Measurements from ENCODE around the gene MACROH2A2. TPM values are rescaled to one million over a fixed set of nuclear protein-coding genes. Genes with fewer than 3 reads are reported as not detected.

MACROH2A2 gene
- total RNA-seq, 6 experiments from 2014 or later = 0.69 to 1.1 TPM; not detected in 4

DNA sequence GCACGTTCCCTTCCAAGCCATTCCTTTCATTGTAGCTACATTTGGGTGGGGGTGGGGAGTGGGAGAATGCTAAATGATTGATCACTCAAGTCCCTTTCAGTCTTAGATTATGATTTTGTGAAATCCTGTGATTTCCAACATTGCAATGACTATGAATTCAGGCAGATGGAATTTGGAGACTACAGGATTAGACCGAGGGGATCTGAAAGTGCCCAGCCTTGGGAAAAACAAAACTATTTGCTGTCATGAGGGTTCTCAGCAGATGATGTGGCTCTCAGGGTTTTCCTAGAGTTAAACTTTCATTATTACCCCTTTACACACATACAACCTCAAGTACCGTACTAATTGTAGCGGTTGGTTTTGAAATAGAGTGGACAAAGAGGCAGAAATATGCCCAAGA is 4.7 kb downstream of the MACROH2A2 start:
- Mint-ChIP-seq H3K27ac (no peak overlapping the region), H3K4me1 (ENCODE audit: low read depth) (peaks cover 6% of the 10 kb centered on the region), H3K27me3 (ENCODE audit: insufficient read depth) (peaks cover 28% of the 10 kb centered on the region), H3K36me3 (ENCODE audit: low read depth) (no peaks in the 10 kb centered on the region), H3K9me3 (no peaks in the 10 kb centered on the region), H3K4me3 (no peak overlapping the region)
- TF ChIP-seq, protein P1, sequence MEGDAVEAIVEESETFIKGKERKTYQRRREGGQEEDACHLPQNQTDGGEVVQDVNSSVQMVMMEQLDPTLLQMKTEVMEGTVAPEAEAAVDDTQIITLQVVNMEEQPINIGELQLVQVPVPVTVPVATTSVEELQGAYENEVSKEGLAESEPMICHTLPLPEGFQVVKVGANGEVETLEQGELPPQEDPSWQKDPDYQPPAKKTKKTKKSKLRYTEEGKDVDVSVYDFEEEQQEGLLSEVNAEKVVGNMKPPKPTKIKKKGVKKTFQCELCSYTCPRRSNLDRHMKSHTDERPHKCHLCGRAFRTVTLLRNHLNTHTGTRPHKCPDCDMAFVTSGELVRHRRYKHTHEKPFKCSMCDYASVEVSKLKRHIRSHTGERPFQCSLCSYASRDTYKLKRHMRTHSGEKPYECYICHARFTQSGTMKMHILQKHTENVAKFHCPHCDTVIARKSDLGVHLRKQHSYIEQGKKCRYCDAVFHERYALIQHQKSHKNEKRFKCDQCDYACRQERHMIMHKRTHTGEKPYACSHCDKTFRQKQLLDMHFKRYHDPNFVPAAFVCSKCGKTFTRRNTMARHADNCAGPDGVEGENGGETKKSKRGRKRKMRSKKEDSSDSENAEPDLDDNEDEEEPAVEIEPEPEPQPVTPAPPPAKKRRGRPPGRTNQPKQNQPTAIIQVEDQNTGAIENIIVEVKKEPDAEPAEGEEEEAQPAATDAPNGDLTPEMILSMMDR (IDR thresholded peaks at IDR 0.05) = no peak
- no peak for DNase-seq

DNA sequence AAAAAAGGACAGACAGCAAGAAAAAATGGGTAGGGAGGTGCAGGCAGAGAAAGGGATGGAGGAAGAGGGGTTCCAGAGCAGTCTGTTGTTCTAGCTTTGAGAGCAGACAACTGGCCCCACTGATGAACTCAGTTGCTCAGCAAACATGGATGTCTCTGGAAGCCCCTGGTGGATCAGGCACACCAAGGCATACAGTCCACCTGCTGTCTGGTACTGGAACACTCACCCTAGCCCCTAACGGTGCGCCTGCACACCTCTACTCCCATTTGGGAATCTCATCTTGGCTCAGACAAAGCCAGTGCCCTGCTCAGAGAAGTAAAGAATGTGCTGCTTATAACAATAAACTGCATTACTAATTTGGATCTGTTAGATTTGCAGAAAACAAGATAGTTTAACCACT is 7.7 kb downstream of the MACROH2A2 start:
- no peak for DNase-seq
- no peak overlapping the region for H3K27ac Mint-ChIP-seq
- H3K27me3 Mint-ChIP-seq (ENCODE audit: insufficient read depth) = peaks cover 29% of the 10 kb centered on the region
- no peak overlapping the region for H3K4me3 Mint-ChIP-seq
- H3K4me1 Mint-ChIP-seq (ENCODE audit: low read depth) = no peaks in the 10 kb centered on the region
- TF ChIP-seq, protein P1 (IDR thresholded peaks at IDR 0.05) = no peak
- no peaks in the 10 kb centered on the region for H3K9me3 Mint-ChIP-seq
- H3K36me3 Mint-ChIP-seq (ENCODE audit: low read depth) = no peaks in the 10 kb centered on the region

GRCh38 chr10:70063418-70064098 is 10.9 kb downstream of the MACROH2A2 start:
- H3K36me3 Mint-ChIP-seq (ENCODE audit: low read depth) = no peaks in the 10 kb centered on the region
- H3K27ac Mint-ChIP-seq = no peak overlapping the region
- no peak for DNase-seq
- TF ChIP-seq, protein P1 (IDR thresholded peaks at IDR 0.05) = no peak
- H3K4me1 Mint-ChIP-seq (ENCODE audit: low read depth) = no peaks in the 10 kb centered on the region
- peaks cover 31% of the 10 kb centered on the region for H3K27me3 Mint-ChIP-seq (ENCODE audit: insufficient read depth)
- no peaks in the 10 kb centered on the region for H3K9me3 Mint-ChIP-seq
- H3K4me3 Mint-ChIP-seq = no peak overlapping the region

- Mint-ChIP-seq H3K36me3 (ENCODE audit: low read depth) (no peaks in the 10 kb centered on the region), H3K4me1 (ENCODE audit: low read depth) (no peaks in the 10 kb centered on the region), H3K27me3 (ENCODE audit: insufficient read depth) (peaks cover 29% of the 10 kb centered on the region), H3K9me3 (no peaks in the 10 kb centered on the region), H3K27ac (no peak overlapping the region), H3K4me3 (no peak overlapping the region)
- TF ChIP-seq, protein P1 (IDR thresholded peaks at IDR 0.05) = no peak
- DNase-seq = no peak
These were observed 11.8 kb downstream of the MACROH2A2 start for GRCh38 chr10:70064486-70064885.

- H3K27me3 Mint-ChIP-seq (ENCODE audit: insufficient read depth) = peaks cover 40% of the 10 kb centered on the region
- no peaks in the 10 kb centered on the region for H3K9me3 Mint-ChIP-seq
- no peak overlapping the region for H3K4me3 Mint-ChIP-seq
- DNase-seq = no peak
- no peaks in the 10 kb centered on the region for H3K4me1 Mint-ChIP-seq (ENCODE audit: low read depth)
- TF ChIP-seq, protein P1 (IDR thresholded peaks at IDR 0.05) = no peak
- no peak overlapping the region for H3K27ac Mint-ChIP-seq
- H3K36me3 Mint-ChIP-seq (ENCODE audit: low read depth) = no peaks in the 10 kb centered on the region
These were observed 13.5 kb downstream of the MACROH2A2 start for GRCh38 chr10:70066190-70066589.

All from HFFc6 (cell line).